ENCODE results near the gene PPM1F.

- no peak for TF ChIP-seq CTCF (IDR thresholded peaks at IDR 0.05)
- TF ChIP-seq EZH2 (IDR thresholded peaks at IDR 0.05; ENCODE audit: borderline replicate concordance, insufficient read depth, low read depth, low read length, poor library complexity, severe bottlenecking) = no peak
These were observed 10.0 kb upstream of the PPM1F start for GRCh38 chr22:21962655-21962949.

Measured in B cell (primary cell).